ENCODE measurements around the gene RUVBL1. TPM values are rescaled to one million over a fixed set of nuclear protein-coding genes. Genes with fewer than 3 reads are reported as not detected.

Gene RUVBL1
- total RNA-seq, 1 experiment from 2014 or later = 153 TPM

DNA sequence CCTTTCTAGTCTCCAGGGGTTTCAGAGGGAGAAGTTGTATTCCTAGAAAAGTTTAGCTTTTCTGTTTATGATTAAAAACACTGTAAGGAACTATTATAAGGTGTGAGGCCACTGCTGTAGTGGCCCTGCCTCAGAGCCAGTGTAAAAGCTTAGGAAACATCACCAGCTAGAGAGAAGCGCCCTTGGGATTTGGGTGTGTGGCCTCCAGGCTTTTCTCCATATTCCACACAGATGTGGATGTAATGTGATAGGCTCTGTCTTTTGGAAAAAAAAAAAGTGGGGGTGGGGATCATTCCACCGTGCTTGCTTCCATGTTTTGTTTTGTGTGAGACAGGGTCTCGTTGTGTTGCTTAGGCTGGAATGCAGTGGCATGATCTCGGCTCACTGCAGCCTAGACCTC is 57.5 kb downstream of the RUVBL1 start:
- ChIA-PET POLR2A (ENCODE audit: low non-redundant PET) (no interaction called here), CTCF (no interaction called here)
- intact Hi-C loops (cut with micrococcal nuclease; ENCODE audit: unreplicated experiment) = no loop called here
- TF ChIP-seq, protein P1, sequence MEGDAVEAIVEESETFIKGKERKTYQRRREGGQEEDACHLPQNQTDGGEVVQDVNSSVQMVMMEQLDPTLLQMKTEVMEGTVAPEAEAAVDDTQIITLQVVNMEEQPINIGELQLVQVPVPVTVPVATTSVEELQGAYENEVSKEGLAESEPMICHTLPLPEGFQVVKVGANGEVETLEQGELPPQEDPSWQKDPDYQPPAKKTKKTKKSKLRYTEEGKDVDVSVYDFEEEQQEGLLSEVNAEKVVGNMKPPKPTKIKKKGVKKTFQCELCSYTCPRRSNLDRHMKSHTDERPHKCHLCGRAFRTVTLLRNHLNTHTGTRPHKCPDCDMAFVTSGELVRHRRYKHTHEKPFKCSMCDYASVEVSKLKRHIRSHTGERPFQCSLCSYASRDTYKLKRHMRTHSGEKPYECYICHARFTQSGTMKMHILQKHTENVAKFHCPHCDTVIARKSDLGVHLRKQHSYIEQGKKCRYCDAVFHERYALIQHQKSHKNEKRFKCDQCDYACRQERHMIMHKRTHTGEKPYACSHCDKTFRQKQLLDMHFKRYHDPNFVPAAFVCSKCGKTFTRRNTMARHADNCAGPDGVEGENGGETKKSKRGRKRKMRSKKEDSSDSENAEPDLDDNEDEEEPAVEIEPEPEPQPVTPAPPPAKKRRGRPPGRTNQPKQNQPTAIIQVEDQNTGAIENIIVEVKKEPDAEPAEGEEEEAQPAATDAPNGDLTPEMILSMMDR (conservative IDR thresholded peaks at IDR 0.05; ENCODE audit: low read depth, low read length) = no peak
- H3K36me3 ChIP-seq (ENCODE audit: insufficient read depth, low read length, poor library complexity, severe bottlenecking) = peaks cover 99% of the 10 kb centered on the region
- no peak for DNase-seq (ENCODE audit: low spot score)
- H3K27ac ChIP-seq (ENCODE audit: low read depth, low read length, poor library complexity, severe bottlenecking) = no peak overlapping the region
- no peak overlapping the region for H3K4me3 ChIP-seq (ENCODE audit: low read depth, low read length, poor library complexity, severe bottlenecking)
- H3K27me3 ChIP-seq (replicated peaks; ENCODE audit: insufficient read depth, low read depth, low read length, poor library complexity) = no peaks in the 10 kb centered on the region
- H3K4me1 ChIP-seq (ENCODE audit: insufficient read depth, low read length, poor library complexity, severe bottlenecking) = no peaks in the 10 kb centered on the region
- BruUV-seq (replicated peaks) = no TSS peak
- H3K9me3 ChIP-seq (ENCODE audit: low read depth, low read length, poor library complexity, severe bottlenecking) = no peaks in the 10 kb centered on the region

GRCh38 chr3:128064962-128065361 is 58.6 kb downstream of the RUVBL1 start:
- no peaks in the 10 kb centered on the region for H3K4me1 ChIP-seq (ENCODE audit: insufficient read depth, low read length, poor library complexity, severe bottlenecking)
- intact Hi-C loops (cut with micrococcal nuclease; ENCODE audit: unreplicated experiment) = no loop called here
- ChIA-PET POLR2A (ENCODE audit: low non-redundant PET) (no interaction called here), CTCF (interaction anchor here (0.7 kb wide), 1 partner anchor 152 kb away, joined by 7 read pairs; no protein-coding TSS in a partner anchor)
- TF ChIP-seq, protein P1 (conservative IDR thresholded peaks at IDR 0.05; ENCODE audit: low read depth, low read length) = no peak
- TF ChIP-seq EZH2 (IDR thresholded peaks at IDR 0.05; ENCODE audit: borderline replicate concordance, low read depth, low read length, poor library complexity, severe bottlenecking) = no peak
- H3K36me3 ChIP-seq (ENCODE audit: insufficient read depth, low read length, poor library complexity, severe bottlenecking) = peaks cover 99% of the 10 kb centered on the region
- no peak for DNase-seq (ENCODE audit: low spot score)
- no peak overlapping the region for H3K27ac ChIP-seq (ENCODE audit: low read depth, low read length, poor library complexity, severe bottlenecking)
- no peaks in the 10 kb centered on the region for H3K9me3 ChIP-seq (ENCODE audit: low read depth, low read length, poor library complexity, severe bottlenecking)
- H3K4me3 ChIP-seq (ENCODE audit: low read depth, low read length, poor library complexity, severe bottlenecking) = no peak overlapping the region
- BruUV-seq (replicated peaks) = no TSS peak
- H3K27me3 ChIP-seq (replicated peaks; ENCODE audit: insufficient read depth, low read depth, low read length, poor library complexity) = no peaks in the 10 kb centered on the region

DNA sequence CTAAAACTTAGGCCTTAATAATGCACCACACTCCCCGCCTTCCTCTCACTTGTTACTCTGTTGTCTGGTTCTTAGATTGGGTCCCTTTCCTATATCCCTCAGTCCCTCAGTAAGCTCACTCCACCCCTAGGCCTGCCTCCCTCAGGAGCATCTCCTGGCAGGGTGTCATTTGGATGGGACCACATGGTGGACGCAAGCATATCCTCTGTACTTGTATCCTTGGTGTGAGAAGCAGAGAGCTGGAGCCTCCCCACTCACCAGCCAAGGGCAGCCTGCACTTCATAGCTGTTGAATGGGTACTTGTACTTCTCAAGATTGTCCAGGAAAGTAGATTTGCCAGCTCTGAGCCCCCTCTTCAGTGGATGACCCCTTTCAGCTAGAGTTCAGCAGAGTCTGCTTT is 59.7 kb downstream of the RUVBL1 start:
- no peaks in the 10 kb centered on the region for H3K27me3 ChIP-seq (replicated peaks; ENCODE audit: insufficient read depth, low read depth, low read length, poor library complexity)
- no peak overlapping the region for H3K4me3 ChIP-seq (ENCODE audit: low read depth, low read length, poor library complexity, severe bottlenecking)
- H3K4me1 ChIP-seq (ENCODE audit: insufficient read depth, low read length, poor library complexity, severe bottlenecking) = no peaks in the 10 kb centered on the region
- ChIA-PET CTCF (no interaction called here), POLR2A (ENCODE audit: low non-redundant PET) (no interaction called here)
- no peak overlapping the region for H3K27ac ChIP-seq (ENCODE audit: low read depth, low read length, poor library complexity, severe bottlenecking)
- intact Hi-C loops (cut with micrococcal nuclease; ENCODE audit: unreplicated experiment) = no loop called here
- TF ChIP-seq EZH2 (IDR thresholded peaks at IDR 0.05; ENCODE audit: borderline replicate concordance, low read depth, low read length, poor library complexity, severe bottlenecking) = no peak
- TF ChIP-seq, protein P1 (conservative IDR thresholded peaks at IDR 0.05; ENCODE audit: low read depth, low read length) = no peak
- H3K36me3 ChIP-seq (ENCODE audit: insufficient read depth, low read length, poor library complexity, severe bottlenecking) = peaks cover 96% of the 10 kb centered on the region
- no peaks in the 10 kb centered on the region for H3K9me3 ChIP-seq (ENCODE audit: low read depth, low read length, poor library complexity, severe bottlenecking)
- no TSS peak for BruUV-seq (replicated peaks)
- no peak for DNase-seq (ENCODE audit: low spot score)
